ENCODE measurements around the gene TLE4. TPM values are rescaled to one million over a fixed set of nuclear protein-coding genes. Genes with fewer than 3 reads are reported as not detected.

TLE4 gene
- polyA plus RNA-seq, 3 donors, result 21.0 to 107 (median 21.7) TPM

- 100% methylated on average over 2 of the region's 5 CpGs for WGBS (ENCODE audit: insufficient coverage)
Observed at GRCh38 chr9:79693750-79694149, 122.0 kb downstream of the TLE4 start.

GRCh38 chr9:79694208-79694607, 122.4 kb downstream of the TLE4 start:
- Mint-ChIP-seq H3K36me3 (peaks cover 20 to 24% of the 10 kb centered on the region in 2 donors), H3K9me3 (peaks cover 0 to 3% (median 0%) of the 10 kb centered on the region in 7 donors), H3K27me3 (ENCODE audit: low read depth in 3 of 3) (peaks cover 0 to 1% (median 0%) of the 10 kb centered on the region in 3 donors), H3K4me3 (no peak overlapping the region), H3K27ac (peak overlapping the region in 1 of 7 donors; percentile 25), H3K4me1 (peaks cover 10% of the 10 kb centered on the region)
- Histone ChIP-seq H3K4me3 (replicated peaks in 1 of 3; ENCODE audit: low read depth in 2 of 3, low read length in 3 of 3) (no peak overlapping the region), H3K9ac (ENCODE audit: insufficient read depth, low read length, poor library complexity, severe bottlenecking) (no peak overlapping the region), H3K4me1 (ENCODE audit: control insufficient read depth in 1 of 2, insufficient read depth in 2 of 2, low read length in 2 of 2) (peaks cover 0 to 4% of the 10 kb centered on the region in 2 donors), H3K36me3 (replicated peaks in 1 of 2; ENCODE audit: control insufficient read depth in 1 of 2, insufficient read depth in 2 of 2, low read length in 2 of 2) (peaks cover 9 to 47% of the 10 kb centered on the region in 2 donors), H3K4me2 (replicated peaks; ENCODE audit: extremely low read depth, low read length, poor library complexity, severe bottlenecking) (no peak overlapping the region), H3K9me3 (replicated peaks in 1 of 2; ENCODE audit: control insufficient read depth in 1 of 2, insufficient read depth in 1 of 2, low read length in 2 of 2) (no peaks in the 10 kb centered on the region), H3K79me2 (ENCODE audit: insufficient read depth, low read length) (peaks cover 75% of the 10 kb centered on the region), H2AFZ (ENCODE audit: insufficient read depth, low read depth, low read length, poor library complexity, severe bottlenecking) (no peak overlapping the region), H3K27me3 (ENCODE audit: control insufficient read depth in 2 of 2, insufficient read depth in 2 of 2, low read length in 2 of 2) (no peaks in the 10 kb centered on the region), H3K27ac (ENCODE audit: low read depth in 1 of 2, low read length in 2 of 2) (no peak overlapping the region), H4K20me1 (ENCODE audit: insufficient read depth, low read length) (peaks cover 73% of the 10 kb centered on the region)
- no peak for TF ChIP-seq CTCF (IDR thresholded peaks at IDR 0.05)
- intact Hi-C loops (cut with micrococcal nuclease), result no loop called here
- no peak for DNase-seq
- no CpG with 5 or more reads among the region's 2 CpGs for WGBS (ENCODE audit: insufficient coverage)

More at GRCh38 chr9:79693750-79694149, 122.0 kb downstream of the TLE4 start:
- no peaks in the 10 kb centered on the region for H3K9me3 ChIP-seq (replicated peaks in 1 of 2; ENCODE audit: control insufficient read depth in 1 of 2, insufficient read depth in 1 of 2, low read length in 2 of 2)
- H3K36me3 ChIP-seq (replicated peaks in 1 of 2; ENCODE audit: control insufficient read depth in 1 of 2, insufficient read depth in 2 of 2, low read length in 2 of 2), result peaks cover 9 to 47% of the 10 kb centered on the region in 2 donors
- peaks cover 0 to 4% of the 10 kb centered on the region in 2 donors for H3K4me1 ChIP-seq (ENCODE audit: control insufficient read depth in 1 of 2, insufficient read depth in 2 of 2, low read length in 2 of 2)
- intact Hi-C loops (cut with micrococcal nuclease), result no loop called here
- no peak for TF ChIP-seq CTCF (IDR thresholded peaks at IDR 0.05)
- H3K9ac ChIP-seq (ENCODE audit: insufficient read depth, low read length, poor library complexity, severe bottlenecking), result no peak overlapping the region
- no peaks in the 10 kb centered on the region for H3K27me3 ChIP-seq (ENCODE audit: control insufficient read depth in 2 of 2, insufficient read depth in 2 of 2, low read length in 2 of 2)
- DNase-seq, result no peak
- Mint-ChIP-seq H3K4me1 (peaks cover 10% of the 10 kb centered on the region), H3K27me3 (ENCODE audit: low read depth in 3 of 3) (peaks cover 0 to 1% (median 0%) of the 10 kb centered on the region in 3 donors), H3K4me3 (no peak overlapping the region), H3K36me3 (peaks cover 19 to 25% of the 10 kb centered on the region in 2 donors), H3K9me3 (peaks cover 0 to 3% (median 0%) of the 10 kb centered on the region in 7 donors), H3K27ac (peak overlapping the region in 1 of 7 donors; percentile 25)
- H3K4me2 ChIP-seq (replicated peaks; ENCODE audit: extremely low read depth, low read length, poor library complexity, severe bottlenecking), result no peak overlapping the region
- H3K79me2 ChIP-seq (ENCODE audit: insufficient read depth, low read length), result peaks cover 73% of the 10 kb centered on the region
- H2AFZ ChIP-seq (ENCODE audit: insufficient read depth, low read depth, low read length, poor library complexity, severe bottlenecking), result no peak overlapping the region
- no peak overlapping the region for H3K4me3 ChIP-seq (replicated peaks in 1 of 3; ENCODE audit: low read depth in 2 of 3, low read length in 3 of 3)
- H4K20me1 ChIP-seq (ENCODE audit: insufficient read depth, low read length), result peaks cover 77% of the 10 kb centered on the region
- H3K27ac ChIP-seq (ENCODE audit: low read depth in 1 of 2, low read length in 2 of 2), result no peak overlapping the region

Data from CD14-positive monocyte (primary cell).